Tibial artery (tissue), 4 donors: ENCODE measurements around the gene GMEB2.

Source experiments
- DNase-seq, 2 donors: peaks; one replicate each; pipeline ENCODE4 v3.0.0-alpha.2; 2019
- H3K27ac ChIP-seq, 2 donors: fragments of 200-600 bp; sonication (generic) in 1 of 2; 1 replicate in 1 of 2; 2 replicates in 1 of 2; pipeline ENCODE4 v1.5.1; 2018 to 2019; ENCODE audit warnings: mild to moderate bottlenecking in 1 of 2
- H3K27me3 ChIP-seq, 2 donors: fragments of 200-600 bp; sonication (generic) in 1 of 2; one replicate each; pipeline versions ENCODE4 v1.5.1 to v1.6.0; 2016 to 2019
- H3K36me3 ChIP-seq, 3 donors: fragments of 200-600 bp; sonication (generic) in 2 of 3; one replicate each; pipeline ENCODE4 v1.5.1; 2016 to 2019; ENCODE audit warnings: mild to moderate bottlenecking in 2 of 3
- H3K4me1 ChIP-seq, 4 donors: fragments of 200-600 bp; sonication (generic) in 2 of 4; 1 replicate in 3 of 4; 2 replicates in 1 of 4; pipeline ENCODE4 v1.5.1; 2016 to 2019
- H3K4me3 ChIP-seq, 2 donors: fragments of 200-600 bp; sonication (generic) in 1 of 2; 1 replicate in 1 of 2; 2 replicates in 1 of 2; pipeline ENCODE4 v1.5.1; 2018 to 2019; ENCODE audit warnings: mild to moderate bottlenecking in 2 of 2
- H3K9me3 ChIP-seq, 3 donors: fragments of 200-600 bp; sonication (generic) in 1 of 3; one replicate each; pipeline ENCODE4 v1.5.1; 2016 to 2019
- intact Hi-C: fragments of 100-400 bp; cut with DNase I; formaldehyde crosslinking; loops from one replicate; pipeline ENCODE4 v1.15.0; 2023; ENCODE audit warnings: low total_unique reads
- TF ChIP-seq, protein P1 (sequence below), 2 experiments: fragments of 200-600 bp in 1 of 2; fragments of 450-650 bp in 1 of 2; IDR thresholded peaks; one replicate each; pipeline ENCODE4 v1.5.1; 2017 to 2019; ENCODE audit warnings: antibody characterized with exemption in 2 of 2, mild to moderate bottlenecking in 1 of 2, moderate library complexity in 1 of 2

GMEB2 gene

DNA sequence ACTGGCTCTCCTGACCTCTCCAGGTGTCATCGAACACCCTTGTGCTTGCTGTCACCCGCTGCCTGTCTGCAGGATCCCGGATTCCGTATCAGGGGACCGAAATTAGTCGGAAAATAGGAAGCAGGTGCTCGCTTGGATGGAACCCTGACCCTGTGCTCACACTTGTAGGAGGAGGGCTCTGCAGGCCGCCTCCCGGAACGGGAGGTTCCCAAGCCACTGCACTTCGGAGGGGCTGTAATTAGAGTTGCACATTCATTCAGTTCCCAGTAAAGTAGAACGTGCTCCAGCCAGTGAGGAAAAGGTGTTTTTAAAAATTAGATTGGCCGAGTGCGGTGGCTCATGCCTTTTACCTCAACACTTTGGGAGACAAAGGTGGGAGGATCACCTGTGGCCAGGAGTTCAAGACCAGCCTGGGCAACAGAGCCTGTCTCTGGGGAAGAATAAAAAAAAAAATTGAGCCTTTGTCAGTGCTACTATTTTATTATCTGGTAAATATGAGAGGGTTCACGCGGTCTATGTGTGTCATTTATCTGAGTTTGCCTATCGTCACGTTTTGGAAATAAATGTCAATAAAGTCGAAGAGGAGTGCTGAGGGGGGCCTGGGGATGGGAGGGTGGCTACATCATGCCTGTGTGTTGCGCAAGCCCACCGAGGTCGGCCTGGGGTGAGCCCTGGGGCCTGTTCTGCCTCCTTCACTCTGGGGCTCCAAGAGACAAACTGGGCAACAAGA, 1.5 kb upstream of the GMEB2 start:
- peaks cover 0 to 27% (median 20%) of the 10 kb centered on the region in 4 donors for H3K4me1 ChIP-seq
- H3K4me3 ChIP-seq = peak overlapping the region; percentile 74 to 75
- DNase-seq = peak in 1 of 2 donors; percentile 78
- intact Hi-C loops = loop anchor here (5.0 to 10.0 kb wide), 3 partner anchors 79 to 236 kb away; partner anchors contain the start of genes ABHD16B, ARFRP1, TPD52L2 and ZGPAT
- no peaks in the 10 kb centered on the region for H3K27me3 ChIP-seq
- TF ChIP-seq, protein P1, sequence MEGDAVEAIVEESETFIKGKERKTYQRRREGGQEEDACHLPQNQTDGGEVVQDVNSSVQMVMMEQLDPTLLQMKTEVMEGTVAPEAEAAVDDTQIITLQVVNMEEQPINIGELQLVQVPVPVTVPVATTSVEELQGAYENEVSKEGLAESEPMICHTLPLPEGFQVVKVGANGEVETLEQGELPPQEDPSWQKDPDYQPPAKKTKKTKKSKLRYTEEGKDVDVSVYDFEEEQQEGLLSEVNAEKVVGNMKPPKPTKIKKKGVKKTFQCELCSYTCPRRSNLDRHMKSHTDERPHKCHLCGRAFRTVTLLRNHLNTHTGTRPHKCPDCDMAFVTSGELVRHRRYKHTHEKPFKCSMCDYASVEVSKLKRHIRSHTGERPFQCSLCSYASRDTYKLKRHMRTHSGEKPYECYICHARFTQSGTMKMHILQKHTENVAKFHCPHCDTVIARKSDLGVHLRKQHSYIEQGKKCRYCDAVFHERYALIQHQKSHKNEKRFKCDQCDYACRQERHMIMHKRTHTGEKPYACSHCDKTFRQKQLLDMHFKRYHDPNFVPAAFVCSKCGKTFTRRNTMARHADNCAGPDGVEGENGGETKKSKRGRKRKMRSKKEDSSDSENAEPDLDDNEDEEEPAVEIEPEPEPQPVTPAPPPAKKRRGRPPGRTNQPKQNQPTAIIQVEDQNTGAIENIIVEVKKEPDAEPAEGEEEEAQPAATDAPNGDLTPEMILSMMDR (IDR thresholded peaks at IDR 0.05) = no peak
- no peaks in the 10 kb centered on the region for H3K36me3 ChIP-seq
- H3K27ac ChIP-seq = peak overlapping the region; percentile 93 to 97
- H3K9me3 ChIP-seq = no peaks in the 10 kb centered on the region

DNA sequence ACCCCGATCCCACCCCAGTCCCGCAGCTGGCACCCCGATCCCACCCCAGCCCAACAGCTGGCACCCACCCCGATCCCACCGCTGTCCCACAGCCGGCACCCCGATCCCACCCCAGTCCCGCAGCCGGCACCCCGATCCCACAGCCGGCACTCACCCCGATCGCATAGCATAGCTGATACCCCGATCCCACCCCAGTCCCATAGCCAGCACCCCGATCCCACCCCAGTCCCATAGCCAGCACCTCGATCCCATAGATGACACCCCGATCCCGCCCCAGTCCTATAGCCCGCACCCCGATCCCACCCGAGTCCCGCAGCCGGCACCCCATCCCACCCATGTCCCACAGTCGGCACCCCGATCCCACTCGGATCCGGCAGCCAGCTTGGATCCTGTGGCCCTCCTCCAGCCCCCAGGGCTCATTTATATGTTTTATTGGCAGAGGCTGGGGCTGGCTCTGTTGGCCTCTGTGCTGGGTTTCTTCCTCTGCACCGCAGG, 897 bp upstream of the GMEB2 start:
- DNase-seq = no peak
- H3K9me3 ChIP-seq = no peaks in the 10 kb centered on the region
- no peaks in the 10 kb centered on the region for H3K36me3 ChIP-seq
- peak overlapping the region; percentile 74 to 75 for H3K4me3 ChIP-seq
- H3K4me1 ChIP-seq = peaks cover 0 to 27% (median 20%) of the 10 kb centered on the region in 4 donors
- TF ChIP-seq, protein P1 (IDR thresholded peaks at IDR 0.05) = no peak
- peak overlapping the region; percentile 93 to 97 for H3K27ac ChIP-seq
- H3K27me3 ChIP-seq = no peaks in the 10 kb centered on the region
- intact Hi-C loops = loop anchor here (5.0 to 10.0 kb wide), 3 partner anchors 80 to 237 kb away; partner anchors contain the start of genes ABHD16B, ARFRP1, TPD52L2 and ZGPAT

DNA sequence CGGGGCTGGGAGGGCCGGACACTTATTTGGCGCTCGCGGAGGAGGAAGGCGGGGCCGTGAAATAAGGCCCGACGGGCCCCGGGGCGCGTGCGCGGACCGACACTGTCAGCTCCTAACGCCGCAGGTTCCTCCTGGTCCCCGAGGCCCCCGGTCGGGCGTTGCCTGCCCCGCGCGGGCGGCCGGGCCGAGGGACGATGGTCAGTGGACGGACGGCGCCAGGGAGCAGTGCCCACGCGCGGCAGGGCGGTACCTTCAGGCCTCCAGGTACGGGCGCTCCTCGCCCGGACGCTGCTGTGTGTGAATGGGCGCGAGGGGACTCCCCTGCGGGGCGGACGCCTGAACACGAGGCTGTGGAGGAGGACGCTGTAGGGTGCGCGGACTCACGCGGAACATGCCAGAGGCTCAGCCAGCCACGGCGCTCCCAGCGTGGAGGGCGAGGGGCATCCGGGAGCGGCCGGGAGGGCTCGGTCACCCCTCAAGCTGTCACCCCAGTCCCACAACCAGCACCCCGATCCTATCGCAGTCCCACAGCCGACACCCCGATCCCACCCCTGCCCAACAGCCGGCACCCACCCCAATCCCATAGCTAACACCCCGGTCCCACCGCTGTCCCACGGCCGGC, 339 bp upstream of the GMEB2 start:
- TF ChIP-seq, protein P1 (IDR thresholded peaks at IDR 0.05) = no peak

DNA sequence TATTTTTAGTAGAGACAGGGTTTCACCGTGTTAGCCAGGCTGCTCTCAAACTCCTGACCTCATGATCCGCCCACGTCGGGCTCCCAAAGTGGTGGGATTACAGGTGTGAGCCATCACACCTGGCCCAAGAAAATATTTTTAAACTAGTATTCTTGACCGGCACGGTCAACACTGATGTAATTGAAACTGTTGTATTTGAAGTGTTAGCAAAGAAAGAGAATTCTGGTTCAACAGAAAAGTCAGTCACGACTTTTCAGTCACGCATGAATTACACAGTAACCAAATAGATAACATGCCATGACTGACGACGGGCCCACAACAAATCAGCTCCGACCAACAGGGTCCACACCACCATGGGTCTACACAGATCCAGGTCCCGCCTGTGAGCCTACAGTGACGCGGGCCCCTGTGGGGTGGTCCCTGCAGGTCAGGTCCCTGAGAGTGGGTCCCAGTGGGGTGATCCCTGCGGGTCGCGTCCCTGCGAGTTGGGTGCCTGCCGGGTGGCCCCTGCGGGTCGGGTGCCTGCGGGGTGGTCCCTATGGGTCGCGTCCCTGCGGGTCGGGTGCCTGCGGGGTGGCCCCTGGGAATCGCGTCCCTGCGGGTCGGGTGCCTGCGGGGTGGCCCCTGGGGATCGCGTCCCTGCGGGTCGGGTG, 1.0 kb downstream of the GMEB2 start:
- Histone ChIP-seq H3K27me3 (no peaks in the 10 kb centered on the region), H3K4me3 (peak overlapping the region; percentile 74 to 75), H3K27ac (peak overlapping the region; percentile 93 to 97), H3K36me3 (no peaks in the 10 kb centered on the region), H3K9me3 (no peaks in the 10 kb centered on the region), H3K4me1 (peaks cover 0 to 27% (median 20%) of the 10 kb centered on the region in 4 donors)
- peak in 1 of 2 donors; percentile 73 for DNase-seq
- intact Hi-C loops = loop anchor here (5.0 to 10.0 kb wide), 3 partner anchors 81 to 239 kb away; partner anchors contain the start of genes ABHD16B, ARFRP1, TPD52L2 and ZGPAT
- TF ChIP-seq, protein P1 (IDR thresholded peaks at IDR 0.05) = no peak

More for the DNA sequence above, 339 bp upstream of the GMEB2 start:
- Histone ChIP-seq H3K9me3 (no peaks in the 10 kb centered on the region), H3K36me3 (no peaks in the 10 kb centered on the region), H3K27ac (peak overlapping the region; percentile 93 to 97), H3K4me3 (peak overlapping the region; percentile 74 to 75), H3K4me1 (peaks cover 0 to 27% (median 20%) of the 10 kb centered on the region in 4 donors), H3K27me3 (no peaks in the 10 kb centered on the region)
- DNase-seq = peak; percentile 92 to 96
- intact Hi-C loops = loop anchor here (5.0 to 10.0 kb wide), 3 partner anchors 80 to 238 kb away; partner anchors contain the start of genes ABHD16B, ARFRP1, TPD52L2 and ZGPAT

DNA sequence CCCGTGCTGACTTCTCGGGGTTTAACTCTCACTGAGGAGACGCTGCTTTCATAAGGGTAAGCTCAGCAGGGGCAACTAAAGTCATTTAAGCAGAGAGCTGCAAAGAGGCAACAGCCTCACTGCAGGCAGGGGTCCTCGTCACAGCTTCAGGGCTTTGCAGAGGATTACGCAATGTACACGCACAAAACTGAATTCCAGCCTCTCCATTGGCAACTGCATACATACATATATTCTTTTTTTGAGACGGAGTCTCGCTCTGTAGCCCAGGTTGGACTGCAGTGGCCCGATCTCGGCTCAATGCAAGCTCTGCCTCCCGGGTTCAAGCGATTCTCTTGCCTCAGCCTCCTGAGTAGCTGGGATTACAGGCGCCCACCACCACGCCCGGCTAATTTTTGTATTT, 2.4 kb downstream of the GMEB2 start:
- DNase-seq = no peak
- no peaks in the 10 kb centered on the region for H3K9me3 ChIP-seq
- TF ChIP-seq, protein P1 (IDR thresholded peaks at IDR 0.05) = no peak
- intact Hi-C loops = loop anchor here (10.0 kb wide), 2 partner anchors 120 to 240 kb away; partner anchors contain the start of genes ABHD16B and TPD52L2
- H3K27ac ChIP-seq = no peak overlapping the region
- H3K27me3 ChIP-seq = no peaks in the 10 kb centered on the region
- H3K36me3 ChIP-seq = peaks cover 0 to 2% (median 0%) of the 10 kb centered on the region in 3 donors
- H3K4me3 ChIP-seq = no peak overlapping the region
- peaks cover 0 to 27% (median 20%) of the 10 kb centered on the region in 4 donors for H3K4me1 ChIP-seq
